ENCODE measurements around the gene CEACAM6. TPM values are rescaled to one million over a fixed set of nuclear protein-coding genes. Genes with fewer than 3 reads are reported as not detected.

Gene CEACAM6
- total RNA-seq, 4 donors from 2014 or later = not detected

DNA sequence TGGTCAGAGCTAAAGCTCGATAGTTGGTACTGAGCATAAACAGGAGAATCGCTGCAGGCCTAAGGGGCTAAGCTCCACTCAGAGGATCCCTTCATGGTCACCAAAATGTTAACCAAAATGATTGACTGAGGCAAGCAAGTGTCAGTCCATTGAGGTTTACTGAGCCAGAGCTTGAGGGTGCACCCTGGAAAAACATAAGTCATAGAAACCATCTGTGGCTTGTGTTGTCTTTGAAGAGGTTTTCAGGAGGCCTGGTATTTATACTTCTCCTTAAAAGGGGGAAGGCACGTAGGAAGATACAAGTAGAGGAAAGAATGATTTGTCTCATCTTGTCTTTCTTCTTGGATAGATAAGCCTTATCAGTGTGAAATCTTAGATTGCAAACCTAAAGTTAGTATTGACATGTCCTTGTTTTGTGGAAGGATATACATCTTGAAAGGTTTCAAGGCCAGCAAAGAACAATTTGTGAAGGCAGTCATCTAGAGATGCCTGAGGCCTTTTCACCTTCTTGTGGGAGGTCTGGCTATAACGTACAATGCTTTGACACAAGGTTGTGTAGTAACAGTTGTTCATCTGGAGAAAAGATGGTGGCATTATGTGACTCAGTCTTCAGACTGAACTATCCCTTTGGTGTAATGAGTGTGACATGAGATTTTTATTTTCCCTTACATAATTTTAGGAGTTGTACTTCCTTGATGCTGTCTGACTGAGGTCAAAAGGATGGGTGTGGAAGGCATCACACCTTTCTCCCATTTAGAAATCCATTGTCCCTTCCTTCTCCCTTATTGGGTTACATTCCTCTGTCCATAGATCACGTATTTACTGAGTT, 14.7 kb upstream of the CEACAM6 start:
- Histone ChIP-seq H3K27ac (no peak overlapping the region), H3K9me3 (no peaks in the 10 kb centered on the region), H3K4me3 (no peak overlapping the region), H3K27me3 (peaks cover 0 to under 1% of the 10 kb centered on the region in 2 donors), H3K36me3 (no peaks in the 10 kb centered on the region), H3K4me1 (no peaks in the 10 kb centered on the region)
- no peak for DNase-seq (ENCODE audit: low spot score in 2 of 2)
- TF ChIP-seq EP300 (IDR thresholded peaks at IDR 0.05) (no peak), POLR2A (IDR thresholded peaks at IDR 0.05) (no peak)
- TF ChIP-seq, protein P1, sequence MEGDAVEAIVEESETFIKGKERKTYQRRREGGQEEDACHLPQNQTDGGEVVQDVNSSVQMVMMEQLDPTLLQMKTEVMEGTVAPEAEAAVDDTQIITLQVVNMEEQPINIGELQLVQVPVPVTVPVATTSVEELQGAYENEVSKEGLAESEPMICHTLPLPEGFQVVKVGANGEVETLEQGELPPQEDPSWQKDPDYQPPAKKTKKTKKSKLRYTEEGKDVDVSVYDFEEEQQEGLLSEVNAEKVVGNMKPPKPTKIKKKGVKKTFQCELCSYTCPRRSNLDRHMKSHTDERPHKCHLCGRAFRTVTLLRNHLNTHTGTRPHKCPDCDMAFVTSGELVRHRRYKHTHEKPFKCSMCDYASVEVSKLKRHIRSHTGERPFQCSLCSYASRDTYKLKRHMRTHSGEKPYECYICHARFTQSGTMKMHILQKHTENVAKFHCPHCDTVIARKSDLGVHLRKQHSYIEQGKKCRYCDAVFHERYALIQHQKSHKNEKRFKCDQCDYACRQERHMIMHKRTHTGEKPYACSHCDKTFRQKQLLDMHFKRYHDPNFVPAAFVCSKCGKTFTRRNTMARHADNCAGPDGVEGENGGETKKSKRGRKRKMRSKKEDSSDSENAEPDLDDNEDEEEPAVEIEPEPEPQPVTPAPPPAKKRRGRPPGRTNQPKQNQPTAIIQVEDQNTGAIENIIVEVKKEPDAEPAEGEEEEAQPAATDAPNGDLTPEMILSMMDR (IDR thresholded peaks at IDR 0.05) = no peak
- WGBS, 2 donors = 70 to 71% methylated on average over 5 of the region's 5 CpGs

DNA sequence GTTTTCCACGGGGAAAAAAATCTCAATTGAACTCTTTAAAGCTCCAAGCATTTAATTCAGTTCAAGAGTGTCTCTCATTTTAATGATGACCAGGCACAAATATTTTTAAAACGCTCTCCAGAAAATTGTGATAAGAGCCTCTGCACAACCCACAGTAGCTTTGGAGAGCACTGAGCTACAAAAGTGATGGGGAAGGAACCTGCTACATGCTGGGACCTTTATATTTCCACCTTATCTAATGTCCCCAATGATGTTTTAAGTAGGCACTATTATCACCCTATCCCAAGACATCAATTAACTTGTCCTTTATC, 14.1 kb upstream of the CEACAM6 start:
- Histone ChIP-seq H3K27me3 (peaks cover 0 to 5% of the 10 kb centered on the region in 2 donors), H3K9me3 (no peaks in the 10 kb centered on the region), H3K4me3 (no peak overlapping the region), H3K4me1 (no peaks in the 10 kb centered on the region), H3K27ac (no peak overlapping the region), H3K36me3 (no peaks in the 10 kb centered on the region)
- TF ChIP-seq, protein P1 (IDR thresholded peaks at IDR 0.05) = no peak
- TF ChIP-seq POLR2A (IDR thresholded peaks at IDR 0.05) = no peak
- no peak for TF ChIP-seq EP300 (IDR thresholded peaks at IDR 0.05)
- 80 to 82% methylated on average over 2 of the region's 2 CpGs for WGBS, 2 donors
- no peak for DNase-seq (ENCODE audit: low spot score in 2 of 2)

DNA sequence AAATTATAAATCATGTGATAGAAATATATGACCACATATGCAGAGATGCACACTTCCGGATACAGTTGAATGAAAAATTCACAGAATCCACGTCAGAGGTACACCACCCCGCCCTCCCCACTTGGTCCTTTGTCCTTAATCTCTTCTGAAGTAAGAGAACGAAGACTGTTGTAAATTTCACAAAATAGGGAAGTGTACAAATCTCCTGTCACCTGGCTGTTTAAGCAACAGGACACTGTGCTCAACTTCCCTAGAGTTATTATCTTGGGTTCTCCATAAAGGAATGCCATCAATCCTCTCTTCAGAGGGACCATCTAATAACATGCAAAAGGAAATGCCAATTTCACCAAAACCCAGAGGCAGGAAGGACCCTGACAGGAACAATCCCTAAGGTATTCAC, 10.5 kb upstream of the CEACAM6 start:
- Histone ChIP-seq H3K9me3 (no peaks in the 10 kb centered on the region), H3K4me3 (no peak overlapping the region), H3K4me1 (no peaks in the 10 kb centered on the region), H3K36me3 (no peaks in the 10 kb centered on the region), H3K27ac (no peak overlapping the region), H3K27me3 (peaks cover 0 to 24% of the 10 kb centered on the region in 2 donors)
- WGBS, 2 donors = 53 to 65% methylated on average over 4 of the region's 4 CpGs
- no peak for TF ChIP-seq EP300 (IDR thresholded peaks at IDR 0.05)
- DNase-seq (ENCODE audit: low spot score in 2 of 2) = no peak

DNA sequence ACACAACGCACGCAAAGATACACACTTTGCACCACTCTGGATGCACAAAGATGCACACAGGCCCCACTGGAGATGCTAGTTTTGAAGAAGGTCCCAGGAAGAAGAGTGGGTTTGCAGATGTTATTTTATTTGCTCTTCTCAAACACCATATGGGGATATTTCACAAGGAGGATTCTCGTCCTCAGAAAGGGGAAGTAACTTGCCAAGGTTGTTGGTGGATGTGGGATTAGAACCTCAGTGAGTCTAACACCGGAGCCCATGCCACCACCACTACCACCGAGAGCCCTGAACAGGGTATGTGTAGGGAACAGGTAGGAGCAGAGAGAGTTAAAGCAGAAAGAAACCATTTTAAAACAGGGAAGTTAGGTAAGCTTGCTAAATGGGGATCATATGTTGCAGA, 9.6 kb upstream of the CEACAM6 start:
- H3K27ac ChIP-seq = no peak overlapping the region
- H3K4me1 ChIP-seq = no peaks in the 10 kb centered on the region
- TF ChIP-seq POLR2A (IDR thresholded peaks at IDR 0.05) = no peak
- TF ChIP-seq, protein P1 (IDR thresholded peaks at IDR 0.05) = no peak
- no peak for TF ChIP-seq EP300 (IDR thresholded peaks at IDR 0.05)
- H3K36me3 ChIP-seq = no peaks in the 10 kb centered on the region
- peaks cover 0 to 24% of the 10 kb centered on the region in 2 donors for H3K27me3 ChIP-seq
- no peak overlapping the region for H3K4me3 ChIP-seq
- no peaks in the 10 kb centered on the region for H3K9me3 ChIP-seq
- 70 to 77% methylated on average over 5 of the region's 5 CpGs for WGBS, 2 donors
- no peak for DNase-seq (ENCODE audit: low spot score in 2 of 2)

DNA sequence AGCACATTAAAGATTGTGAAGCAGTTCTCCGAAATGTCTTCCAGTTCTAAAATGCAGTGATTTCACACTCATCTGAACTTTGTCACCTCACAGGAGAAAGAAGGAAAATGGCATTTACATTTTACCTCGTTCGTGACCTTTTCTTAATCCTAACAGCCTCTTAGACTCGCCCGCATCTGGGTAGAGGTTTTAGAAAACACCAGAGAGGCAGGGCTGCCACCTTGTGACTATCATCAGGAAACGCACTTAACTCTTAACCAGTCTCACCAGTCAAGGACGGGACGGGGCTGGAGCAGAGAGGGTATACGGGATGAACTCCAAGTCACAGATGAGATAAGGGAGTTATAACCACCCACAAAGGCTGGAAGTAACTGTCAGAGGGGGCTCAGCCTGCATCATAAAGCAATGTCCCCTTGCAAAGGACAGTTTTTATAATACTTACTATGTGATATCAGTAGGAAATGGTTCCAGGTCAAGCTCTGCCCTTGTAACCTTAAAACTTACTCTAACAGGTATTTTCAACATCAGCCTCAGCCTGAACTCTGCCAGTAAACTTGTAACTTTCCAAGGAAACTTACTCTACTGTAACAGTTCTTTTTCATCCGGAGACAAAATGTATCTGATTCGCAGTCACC, 8.6 kb upstream of the CEACAM6 start:
- Histone ChIP-seq H3K27ac (no peak overlapping the region), H3K9me3 (no peaks in the 10 kb centered on the region), H3K4me3 (no peak overlapping the region), H3K4me1 (no peaks in the 10 kb centered on the region), H3K27me3 (peaks cover 0 to 30% of the 10 kb centered on the region in 2 donors), H3K36me3 (no peaks in the 10 kb centered on the region)
- no peak for TF ChIP-seq POLR2A (IDR thresholded peaks at IDR 0.05)
- TF ChIP-seq, protein P1 (IDR thresholded peaks at IDR 0.05) = peak in 2 of 5 experiments; percentile 13
- 17 to 18% methylated on average over 11 of the region's 11 CpGs for WGBS, 2 donors
- DNase-seq (ENCODE audit: low spot score in 2 of 2) = no peak

Measured in tibial nerve (tissue), 4 donors.